ENCODE measurements around the gene AKT2.

GRCh38 chr19:40286235-40286970, 1.3 kb upstream of the AKT2 start:
- no peak for TF ChIP-seq EZH2 (IDR thresholded peaks at IDR 0.05; ENCODE audit: borderline replicate concordance, low read depth, low read length, severe bottlenecking)
- TF ChIP-seq, protein P1, sequence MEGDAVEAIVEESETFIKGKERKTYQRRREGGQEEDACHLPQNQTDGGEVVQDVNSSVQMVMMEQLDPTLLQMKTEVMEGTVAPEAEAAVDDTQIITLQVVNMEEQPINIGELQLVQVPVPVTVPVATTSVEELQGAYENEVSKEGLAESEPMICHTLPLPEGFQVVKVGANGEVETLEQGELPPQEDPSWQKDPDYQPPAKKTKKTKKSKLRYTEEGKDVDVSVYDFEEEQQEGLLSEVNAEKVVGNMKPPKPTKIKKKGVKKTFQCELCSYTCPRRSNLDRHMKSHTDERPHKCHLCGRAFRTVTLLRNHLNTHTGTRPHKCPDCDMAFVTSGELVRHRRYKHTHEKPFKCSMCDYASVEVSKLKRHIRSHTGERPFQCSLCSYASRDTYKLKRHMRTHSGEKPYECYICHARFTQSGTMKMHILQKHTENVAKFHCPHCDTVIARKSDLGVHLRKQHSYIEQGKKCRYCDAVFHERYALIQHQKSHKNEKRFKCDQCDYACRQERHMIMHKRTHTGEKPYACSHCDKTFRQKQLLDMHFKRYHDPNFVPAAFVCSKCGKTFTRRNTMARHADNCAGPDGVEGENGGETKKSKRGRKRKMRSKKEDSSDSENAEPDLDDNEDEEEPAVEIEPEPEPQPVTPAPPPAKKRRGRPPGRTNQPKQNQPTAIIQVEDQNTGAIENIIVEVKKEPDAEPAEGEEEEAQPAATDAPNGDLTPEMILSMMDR (IDR thresholded peaks at IDR 0.05; ENCODE audit: borderline replicate concordance, extremely low read depth, low read length, poor library complexity, severe bottlenecking): no peak
